HG03575 (cell line): Measurements from ENCODE around the gene DOCK6.
A peak's percentile ranks its signal among the peaks of the same experiment; 100 is the strongest.
"Not testable (repeated sequence)": the region's sequence is repeated elsewhere in the genome, so short reads cannot be mapped to it uniquely, and the experiment has no call there.

ENCODE experiments used
- ATAC-seq: cut with Tn5 transposase; IDR thresholded peaks from one replicate; pipeline ENCODE4 v1.9.1; 2021; ENCODE audit not compliant: unreplicated experiment, insufficient number of reproducible peaks, low FRiP score; ENCODE audit errors: extremely low read depth

Gene DOCK6

DNA sequence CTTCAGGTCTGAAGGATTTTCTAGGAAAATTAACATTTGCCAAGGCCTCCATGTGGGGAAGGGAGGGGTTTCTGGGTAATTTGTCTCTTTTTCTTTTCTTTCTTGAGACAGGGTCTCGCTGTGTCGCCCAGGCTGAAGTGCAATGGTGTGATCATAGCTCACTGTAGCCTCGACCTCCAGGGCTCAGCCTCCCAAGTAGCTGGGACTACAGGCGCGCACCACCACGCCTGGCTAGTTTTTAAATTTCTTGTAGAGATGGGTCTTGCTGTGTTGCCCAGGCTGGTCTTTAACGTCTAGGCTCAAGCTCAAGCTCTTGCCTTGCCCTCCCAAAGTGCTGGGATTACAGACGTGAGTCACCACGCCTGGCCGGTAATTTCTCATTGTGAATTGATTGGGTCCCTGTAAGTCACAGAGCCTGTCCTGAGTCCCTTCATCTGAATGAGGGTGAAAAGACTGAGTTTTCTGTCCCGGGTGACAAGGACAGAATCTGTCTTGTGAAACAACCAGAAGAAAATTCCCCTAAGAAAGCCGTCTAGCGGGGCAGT lies 96.8 kb downstream of the DOCK6 start:
- no peak for ATAC-seq

DNA sequence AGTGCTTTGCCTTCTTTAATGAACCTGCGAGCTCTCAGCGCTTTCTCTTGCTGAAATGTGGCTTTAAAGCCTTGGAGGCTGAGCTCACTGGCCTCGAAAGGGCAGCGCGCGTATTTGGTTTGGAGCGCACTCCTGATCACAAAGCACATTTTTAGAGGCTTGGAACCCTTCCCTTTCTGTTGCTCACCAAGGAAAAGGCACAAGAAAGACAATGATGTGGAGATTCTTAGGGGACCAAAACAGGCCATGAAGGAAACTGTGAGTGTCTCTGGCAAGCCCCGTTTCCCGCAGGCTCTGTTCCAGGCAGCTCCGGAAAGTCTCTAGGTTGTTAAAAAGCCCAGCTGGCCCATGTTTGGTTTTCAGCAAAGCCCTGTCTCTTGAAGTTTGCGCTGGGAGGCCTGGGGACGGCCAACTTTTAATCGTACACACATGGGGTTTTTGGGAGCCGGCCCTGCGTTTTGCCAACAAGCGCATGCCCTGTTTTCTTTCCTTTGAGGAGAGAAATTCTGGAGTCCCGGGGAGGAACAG lies 97.4 kb downstream of the DOCK6 start:
- ATAC-seq = no peak

DNA sequence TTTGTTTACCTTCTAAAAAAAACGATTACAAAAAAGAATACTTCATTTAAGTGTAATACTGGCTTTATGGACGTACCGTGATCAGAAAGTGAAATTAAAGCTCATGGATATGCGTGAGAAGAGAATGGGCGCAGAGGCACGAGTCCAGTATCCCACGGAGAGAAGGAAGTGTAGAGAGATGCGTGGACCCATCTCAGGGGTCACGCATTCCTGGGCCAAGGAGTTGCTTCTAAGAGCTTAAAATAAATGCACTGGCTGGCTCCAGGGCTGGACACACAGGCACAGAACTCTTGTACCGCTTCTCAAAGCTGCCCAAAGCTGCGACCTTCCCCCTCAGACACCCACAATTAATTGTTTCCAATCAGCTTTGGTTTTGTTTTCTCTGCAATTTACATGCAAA lies 98.0 kb downstream of the DOCK6 start:
- ATAC-seq = no peak

DNA sequence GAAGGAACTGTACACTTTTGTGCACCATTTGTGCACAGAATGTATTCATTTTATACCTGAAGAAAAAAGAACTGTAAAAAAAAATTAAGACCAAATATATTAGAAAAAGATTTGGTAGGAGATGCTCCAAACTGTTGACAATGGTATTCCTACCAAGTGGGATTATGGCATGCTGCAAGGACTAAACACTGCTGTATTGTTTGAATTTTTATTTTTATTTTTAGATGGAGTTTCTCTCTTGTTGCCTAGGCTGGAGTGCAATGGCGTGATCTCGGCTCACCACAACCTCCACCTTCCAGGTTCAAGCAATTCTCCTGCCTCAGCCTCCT lies 101.9 kb downstream of the DOCK6 start:
- ATAC-seq = not testable (repeated sequence)

DNA sequence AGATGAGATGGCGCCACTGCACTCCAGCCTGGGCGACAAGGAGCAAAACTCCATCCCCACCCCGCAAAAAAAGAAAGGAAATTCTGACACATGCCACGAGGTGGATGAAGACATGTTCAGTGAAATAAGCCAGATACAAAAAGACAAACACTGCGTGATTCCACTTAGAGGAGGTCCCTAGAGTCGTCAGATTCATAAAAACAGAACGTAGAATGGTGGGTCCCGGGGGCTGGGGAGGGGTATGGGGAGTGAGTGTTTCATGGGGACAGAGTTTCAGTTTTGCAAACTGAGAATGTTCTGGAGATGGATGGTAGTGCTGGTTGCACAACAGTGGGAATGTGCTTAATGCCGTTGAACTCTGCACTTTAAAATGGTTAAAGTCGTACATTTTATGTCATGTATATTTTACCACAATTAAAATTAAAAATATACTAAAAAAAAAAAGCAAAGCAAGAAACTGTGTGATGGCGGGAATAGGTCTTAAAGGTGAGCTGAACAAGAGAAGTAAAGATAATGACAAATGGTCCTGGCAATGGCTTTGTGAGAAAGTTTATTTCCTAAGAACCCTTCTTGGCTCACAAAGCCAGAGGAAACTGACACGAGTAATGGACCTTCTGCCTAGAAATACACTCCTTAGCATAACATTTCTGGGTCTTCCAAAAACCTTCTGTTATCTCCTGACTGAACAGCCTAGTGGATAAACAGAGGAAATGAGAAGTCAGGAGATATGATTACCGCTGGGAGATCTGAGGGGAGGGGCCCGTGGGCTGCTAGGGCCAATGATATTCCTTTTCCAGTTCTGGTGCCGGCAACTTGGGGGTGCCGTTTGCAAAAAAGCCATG lies 102.5 kb downstream of the DOCK6 start:
- no peak for ATAC-seq

DNA sequence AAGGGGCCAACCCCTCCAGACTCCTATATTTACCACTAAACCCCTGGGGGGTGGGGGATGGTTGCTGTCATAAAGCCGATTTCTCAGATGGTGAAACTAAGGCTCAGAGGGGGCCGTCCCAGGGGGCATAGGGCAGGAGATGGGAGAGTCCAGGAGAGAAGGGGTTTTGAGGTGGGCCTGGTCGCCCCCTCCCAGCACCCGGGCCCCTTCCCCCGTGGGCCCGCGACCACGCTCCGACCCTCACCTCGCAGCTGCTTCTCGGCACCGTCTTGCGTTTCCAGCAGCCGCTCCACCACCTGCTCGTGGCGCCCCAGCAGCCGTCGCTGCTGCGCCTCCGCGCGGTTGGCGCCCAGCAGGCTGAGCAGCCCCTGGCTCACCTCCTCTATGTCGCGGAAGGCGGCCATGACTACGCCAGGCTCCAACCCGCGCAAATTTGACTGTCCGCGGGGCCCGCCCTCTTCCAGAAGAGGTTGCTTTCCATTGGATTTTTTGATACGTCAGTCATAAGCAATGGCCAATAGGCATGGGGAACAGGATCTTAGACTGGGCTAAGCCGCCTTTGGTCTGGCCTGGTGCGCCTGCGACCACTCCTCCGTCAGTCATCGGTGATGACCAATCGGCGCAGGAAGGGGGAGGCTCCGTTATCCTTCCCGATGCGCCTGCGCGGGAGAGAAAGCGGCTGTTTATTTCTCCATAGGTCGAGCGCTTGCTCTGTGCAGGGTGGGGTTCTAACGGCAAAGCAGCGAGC lies 106.8 kb downstream of the DOCK6 start, which contains the start of gene SPC24:
Gene SPC24 (minus strand): TSS at position 410 of the 748 bp plus-strand sequence. CDS start 6 bp downstream, at position 404.
- ATAC-seq = peak; percentile 94

DNA sequence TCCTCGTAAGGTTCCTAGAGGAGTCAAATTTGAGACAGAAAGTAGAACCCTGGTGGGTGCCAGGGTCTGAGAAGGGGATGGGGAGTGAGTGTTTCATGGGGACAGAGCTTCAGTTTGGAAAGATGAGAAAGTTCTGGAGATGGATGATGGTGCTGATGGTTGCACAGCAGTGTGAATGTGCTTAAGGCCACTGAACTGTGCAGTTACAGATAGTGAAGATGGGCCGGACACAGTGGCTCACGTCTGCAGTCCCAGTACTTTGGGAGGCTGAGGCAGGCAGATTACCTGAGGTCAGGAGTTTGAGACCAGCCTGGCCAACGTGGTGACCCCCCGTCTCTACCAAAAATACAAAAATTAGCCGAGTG lies 107.7 kb downstream of the DOCK6 start:
- ATAC-seq = no peak

DNA sequence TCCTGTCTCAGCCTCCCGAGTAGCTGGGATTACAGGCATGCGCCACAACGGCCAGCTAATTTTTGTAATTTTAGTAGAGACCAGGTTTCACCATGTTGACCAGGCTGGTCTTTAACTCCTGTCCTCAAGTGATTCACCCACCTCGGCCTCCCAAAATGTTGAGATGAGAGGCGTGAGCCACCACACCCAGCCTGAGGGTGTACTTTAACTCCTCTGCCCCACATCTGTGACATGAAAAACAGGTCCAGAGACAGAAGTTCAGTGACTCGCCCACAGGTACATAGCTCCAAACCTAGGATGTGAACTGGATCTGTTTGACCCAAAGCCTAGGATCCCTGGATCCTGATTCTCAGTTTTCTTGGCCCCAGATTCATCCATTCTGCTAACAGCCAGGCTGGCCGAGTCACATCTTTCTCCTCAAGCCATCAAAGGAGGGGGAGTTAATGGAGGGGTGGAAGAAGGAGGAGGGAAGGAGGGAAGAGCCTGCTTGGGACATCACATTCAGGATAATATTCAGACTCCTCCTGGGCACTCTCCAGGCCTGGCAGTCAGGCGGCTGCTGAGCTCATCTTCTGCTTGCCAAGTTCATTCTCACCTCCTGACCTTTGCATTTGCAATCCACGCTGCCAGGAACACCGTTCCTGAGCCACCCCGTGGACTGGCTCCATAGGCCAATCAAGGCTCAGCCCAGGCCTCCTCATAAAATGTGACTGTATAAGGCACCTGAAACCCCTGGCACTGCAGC lies 109.8 kb downstream of the DOCK6 start:
- ATAC-seq = no peak

DNA sequence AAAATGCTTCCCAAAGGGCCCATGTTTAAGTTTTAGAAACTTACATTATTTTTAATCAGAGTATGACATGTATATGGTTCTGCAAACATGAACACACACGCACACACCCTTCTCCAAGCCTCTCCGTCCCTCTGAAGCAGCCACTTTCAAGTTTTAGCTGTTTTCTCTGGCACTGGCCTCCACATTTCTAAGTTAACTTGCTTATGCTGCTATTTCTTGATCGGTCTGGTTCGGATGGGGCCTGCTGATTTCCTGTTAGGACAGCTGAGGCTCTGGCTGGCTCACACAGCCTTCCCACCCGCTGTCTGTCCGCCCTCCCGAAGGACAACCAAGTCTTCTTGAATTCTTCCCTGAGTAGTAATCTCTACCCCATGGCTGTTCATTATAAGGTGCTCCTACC lies 111.1 kb downstream of the DOCK6 start:
- no peak for ATAC-seq
